SK-N-DZ (cell line): ENCODE results near the gene ETV6.

Experiments
- DNase-seq: peaks from one replicate; pipeline ENCODE4 v3.0.0-alpha.2; 2015; ENCODE audit warnings: low spot score

Gene ETV6

GRCh38 chr12:11693601-11694000 is 44.1 kb downstream of the ETV6 start:
- DNase-seq, result no peak

GRCh38 chr12:11694528-11694927 is 45.1 kb downstream of the ETV6 start:
- DNase-seq, result no peak

- DNase-seq, result no peak
These were observed 45.8 kb downstream of the ETV6 start for GRCh38 chr12:11695321-11695720.

- no peak for DNase-seq
These were observed 46.6 kb downstream of the ETV6 start for GRCh38 chr12:11696084-11696483.

- no peak for DNase-seq
These were observed 47.7 kb downstream of the ETV6 start for GRCh38 chr12:11697131-11697530.

- DNase-seq, result no peak
These were observed 48.4 kb downstream of the ETV6 start for GRCh38 chr12:11697670-11698387.

GRCh38 chr12:11698729-11699128 is 49.3 kb downstream of the ETV6 start:
- no peak for DNase-seq

GRCh38 chr12:11701433-11701832 is 52.0 kb downstream of the ETV6 start:
- DNase-seq, result no peak

GRCh38 chr12:11702959-11703358 is 53.5 kb downstream of the ETV6 start:
- DNase-seq, result no peak

GRCh38 chr12:11703378-11703777 is 53.9 kb downstream of the ETV6 start:
- DNase-seq, result no peak

GRCh38 chr12:11704089-11704488 is 54.6 kb downstream of the ETV6 start:
- DNase-seq, result no peak

- DNase-seq, result no peak
These were observed 55.5 kb downstream of the ETV6 start for GRCh38 chr12:11705010-11705409.

GRCh38 chr12:11706509-11707379 is 57.3 kb downstream of the ETV6 start:
- DNase-seq, result no peak

- DNase-seq, result no peak
These were observed 58.1 kb downstream of the ETV6 start for GRCh38 chr12:11707535-11707934.

GRCh38 chr12:11709513-11709912 is 60.0 kb downstream of the ETV6 start:
- DNase-seq, result no peak

- DNase-seq, result no peak
These were observed 61.0 kb downstream of the ETV6 start for GRCh38 chr12:11710431-11710830.

GRCh38 chr12:11710906-11711305 is 61.4 kb downstream of the ETV6 start:
- no peak for DNase-seq

- DNase-seq, result no peak
These were observed 62.3 kb downstream of the ETV6 start for GRCh38 chr12:11711651-11712327.

GRCh38 chr12:11712491-11712890 is 63.0 kb downstream of the ETV6 start:
- no peak for DNase-seq

GRCh38 chr12:11713202-11713601 is 63.7 kb downstream of the ETV6 start:
- DNase-seq, result no peak

GRCh38 chr12:11714626-11715025 is 65.2 kb downstream of the ETV6 start:
- no peak for DNase-seq

- no peak for DNase-seq
These were observed 66.1 kb downstream of the ETV6 start for GRCh38 chr12:11715621-11716020.
